Stimulated activated CD4-positive, alpha-beta T cell treated with anti-CD3 and anti-CD28 coated beads, Interleukin-4, amount 100 ng/mL, for 4 hours (primary cell): ENCODE data around the gene SNRPF.

Source experiments
- DNase-seq, 2 experiments: peaks; one replicate each; pipeline ENCODE4 v3.0.0-alpha.2; 2020

The SNRPF gene

DNA sequence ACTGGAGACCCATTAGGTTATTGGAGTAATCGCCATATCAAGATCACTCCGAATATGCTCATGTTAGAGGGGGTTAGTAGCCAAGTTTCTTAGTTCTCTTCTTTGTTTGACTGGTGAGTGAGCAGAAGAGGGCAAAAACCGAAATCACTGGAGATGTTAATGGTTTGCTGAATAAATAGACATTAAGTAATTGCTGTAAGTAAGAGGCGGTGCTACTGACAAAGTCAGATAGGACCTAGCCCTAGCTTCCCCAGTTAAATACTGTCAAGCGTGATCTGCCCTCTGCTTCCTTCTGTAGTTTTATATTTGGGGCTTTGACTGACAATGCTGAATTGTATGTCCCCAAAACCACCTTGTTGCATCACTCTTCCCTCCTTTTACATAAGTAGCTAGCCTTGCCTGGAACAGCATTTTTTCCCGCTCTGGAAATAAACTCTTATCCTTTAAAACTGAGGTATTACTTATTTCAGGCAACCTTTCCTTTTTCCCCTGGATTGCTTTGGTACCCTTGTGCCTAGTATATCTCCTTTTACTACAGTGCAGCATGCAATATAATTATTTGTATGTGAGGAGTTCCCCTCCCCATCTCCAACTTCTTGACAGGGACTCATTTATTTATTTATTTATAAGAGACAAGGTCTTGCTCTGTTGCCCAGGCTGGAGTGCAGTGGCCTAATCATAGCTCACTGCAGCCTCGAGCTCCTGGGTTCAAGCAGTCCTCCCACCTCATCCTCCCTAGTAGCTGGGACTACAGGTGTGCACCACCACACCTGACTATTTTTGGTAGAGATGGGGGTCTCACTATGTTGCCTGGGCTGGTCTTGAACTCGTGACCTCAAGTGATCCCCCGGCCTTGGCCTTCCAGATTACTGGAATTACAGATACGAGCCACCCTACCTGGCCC, 1.4 kb downstream of the SNRPF start:
- DNase-seq, result no peak

GRCh38 chr12:95862038-95862437, 3.3 kb downstream of the SNRPF start:
- DNase-seq, result no peak

DNA sequence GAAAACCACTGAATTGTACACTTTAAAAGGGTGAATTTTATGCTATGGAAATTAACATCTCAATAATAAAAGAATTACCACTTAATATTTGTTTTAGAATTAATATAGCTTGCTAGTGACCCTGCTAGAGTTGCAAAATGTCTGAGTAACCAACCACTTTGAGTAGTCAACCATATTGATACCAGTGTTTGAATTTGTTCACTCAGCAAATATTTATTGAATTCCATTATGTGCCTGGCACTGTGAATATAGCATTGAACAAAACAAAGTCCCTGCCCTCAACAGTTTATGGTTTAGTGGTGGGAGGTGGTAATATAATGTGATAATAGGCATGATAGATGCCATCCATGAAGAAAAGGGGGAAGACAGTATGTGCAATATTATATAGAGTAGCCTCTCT, 4.6 kb downstream of the SNRPF start:
- no peak for DNase-seq

GRCh38 chr12:95870897-95871296, 12.1 kb downstream of the SNRPF start:
- DNase-seq, result no peak

- DNase-seq, result no peak
These were observed 15.7 kb downstream of the SNRPF start for GRCh38 chr12:95874452-95874851.

DNA sequence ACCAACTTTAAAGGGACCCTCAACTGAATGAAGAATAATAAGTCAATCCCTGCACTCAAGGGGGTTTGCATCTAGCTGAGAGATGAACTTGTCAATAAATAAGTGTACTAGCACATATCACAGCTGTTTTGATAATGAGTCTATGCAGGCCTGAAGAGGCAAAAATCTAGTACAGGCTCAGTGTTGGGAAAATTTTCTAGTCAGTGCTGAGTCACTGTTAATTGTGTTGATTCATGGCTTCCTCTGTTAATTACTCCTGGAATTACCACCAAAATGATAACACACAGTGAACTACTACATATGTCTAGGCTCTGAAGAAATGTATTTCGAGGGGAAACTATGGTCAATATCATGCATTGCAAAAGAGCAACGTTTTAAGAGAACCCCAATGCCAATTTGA, 18.9 kb downstream of the SNRPF start:
- DNase-seq, result no peak

- no peak for DNase-seq
These were observed 22.1 kb downstream of the SNRPF start for GRCh38 chr12:95880895-95881294.

DNA sequence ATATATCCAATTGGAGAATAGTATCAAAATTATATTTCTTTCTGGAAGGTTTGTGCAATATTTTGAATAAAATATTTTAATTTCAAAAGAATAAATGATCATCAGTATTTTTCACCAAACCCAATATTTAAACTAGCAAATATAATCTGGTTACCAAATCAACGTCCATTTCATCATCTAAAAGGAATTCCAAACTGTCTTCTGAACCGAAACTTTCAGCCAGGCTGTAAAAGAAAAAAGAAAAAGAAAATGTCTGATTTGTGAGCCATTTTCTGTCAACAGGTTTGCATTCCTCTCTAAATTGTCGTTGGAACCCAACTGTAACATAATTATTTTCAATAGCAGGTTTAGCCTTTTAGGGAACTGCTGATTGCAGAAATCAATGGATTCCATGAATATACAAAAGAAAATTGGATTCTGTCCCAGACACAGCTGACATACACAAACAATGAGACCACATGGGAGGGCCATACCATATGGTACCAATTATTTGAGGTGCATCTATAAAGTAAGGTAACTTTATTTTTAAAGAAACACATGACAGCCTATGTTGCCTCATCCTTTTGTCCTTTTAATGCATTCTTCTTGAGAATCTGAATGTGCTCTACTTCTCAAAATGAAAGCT, 22.7 kb downstream of the SNRPF start:
- DNase-seq, result no peak

- no peak for DNase-seq
These were observed 23.3 kb downstream of the SNRPF start for GRCh38 chr12:95882080-95882479.

GRCh38 chr12:95882873-95883272, 24.1 kb downstream of the SNRPF start:
- DNase-seq, result no peak

- no peak for DNase-seq
These were observed 26.2 kb downstream of the SNRPF start for GRCh38 chr12:95884998-95885397.

DNA sequence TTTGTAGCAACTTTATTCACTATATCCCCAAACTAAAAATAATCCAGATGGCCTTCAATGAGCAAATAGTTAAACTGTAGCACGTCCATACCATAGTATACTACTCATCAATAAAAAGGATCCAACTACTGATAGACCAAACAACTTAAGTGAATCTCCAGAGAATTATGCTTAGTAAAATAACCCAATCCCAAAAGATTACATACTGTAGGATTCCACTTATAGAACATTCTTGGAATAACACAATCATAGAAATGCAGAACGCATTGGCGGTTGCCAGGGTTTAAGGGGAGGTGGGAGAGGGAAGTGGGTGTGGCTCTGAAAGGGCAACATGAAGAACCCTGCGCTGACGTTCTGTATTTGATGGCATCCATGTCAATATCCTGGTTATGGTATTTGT, 28.6 kb downstream of the SNRPF start:
- DNase-seq, result no peak

GRCh38 chr12:95890958-95891357, 32.2 kb downstream of the SNRPF start:
- DNase-seq, result no peak

DNA sequence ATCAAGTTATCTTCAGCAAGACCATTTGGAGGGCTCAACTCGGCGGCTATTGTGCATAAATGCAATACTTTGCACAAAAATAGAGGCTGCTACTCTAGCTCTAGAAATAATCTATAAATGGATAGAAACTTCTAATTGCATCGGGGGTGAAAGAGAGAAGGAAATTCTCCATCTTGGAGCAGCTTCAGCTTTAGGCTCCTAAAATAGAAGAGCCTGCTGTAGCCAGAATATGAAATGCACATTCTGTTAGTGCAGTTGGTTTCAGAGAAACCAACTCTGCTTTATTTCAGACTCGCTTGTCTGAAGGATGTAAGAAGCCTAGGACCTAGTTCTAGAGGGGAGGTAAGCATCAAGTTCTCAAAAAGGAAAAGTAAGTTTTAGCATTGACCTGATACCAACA, 38.1 kb downstream of the SNRPF start:
- DNase-seq, result no peak

- DNase-seq, result no peak
These were observed 39.3 kb downstream of the SNRPF start for GRCh38 chr12:95898081-95898480.

- no peak for DNase-seq
These were observed 49.8 kb downstream of the SNRPF start for GRCh38 chr12:95908573-95908972.

DNA sequence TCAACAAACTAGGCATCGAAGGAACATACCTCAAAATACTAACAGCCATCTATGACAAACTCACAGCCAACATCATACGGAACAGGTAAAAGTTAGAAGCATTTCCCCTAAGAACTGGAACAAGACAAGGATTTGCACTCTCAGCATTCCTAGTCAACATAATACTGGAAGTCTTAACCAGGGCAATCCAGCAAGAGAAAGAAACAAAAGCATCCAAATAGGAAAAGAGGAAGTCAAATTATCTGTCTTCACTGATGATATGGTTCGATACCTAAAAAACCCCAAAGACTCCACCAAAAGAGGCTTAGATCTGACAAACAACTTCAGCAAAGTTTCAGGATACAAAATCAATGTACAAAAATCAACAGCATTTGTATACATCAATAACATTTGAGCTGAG, 51.1 kb downstream of the SNRPF start:
- no peak for DNase-seq
